GM12891 (cell line): Measurements from ENCODE around the gene ADAMTS20.

ENCODE experiments used
- PAX5 ChIP-seq: IDR thresholded peaks from 2 replicates; pipeline ENCODE4 v1.6.1; 2011; ENCODE audit warnings: low read length, moderate library complexity, mild to moderate bottlenecking; ENCODE audit not compliant: insufficient read depth, severe bottlenecking
- POLR2A ChIP-seq: IDR thresholded peaks from 2 replicates; pipeline ENCODE4 v1.6.1; 2011; ENCODE audit warnings: low read depth, low read length, control low read depth
- POLR2AphosphoS5 ChIP-seq: IDR thresholded peaks from 2 replicates; pipeline ENCODE4 v1.6.1; 2011; ENCODE audit warnings: low read depth, low read length, control low read depth
- POU2F2 ChIP-seq: IDR thresholded peaks from 2 replicates; pipeline ENCODE4 v1.6.1; 2011; ENCODE audit warnings: low read depth, mild to moderate bottlenecking, control low read depth, low read length, moderate library complexity
- SPI1 ChIP-seq: IDR thresholded peaks from 2 replicates; pipeline ENCODE4 v1.6.1; 2011; ENCODE audit warnings: low read depth, low read length, control low read depth
- TAF1 ChIP-seq: IDR thresholded peaks from 2 replicates; pipeline ENCODE4 v1.6.1; 2011; ENCODE audit warnings: low read depth, low read length, control low read depth

DNA sequence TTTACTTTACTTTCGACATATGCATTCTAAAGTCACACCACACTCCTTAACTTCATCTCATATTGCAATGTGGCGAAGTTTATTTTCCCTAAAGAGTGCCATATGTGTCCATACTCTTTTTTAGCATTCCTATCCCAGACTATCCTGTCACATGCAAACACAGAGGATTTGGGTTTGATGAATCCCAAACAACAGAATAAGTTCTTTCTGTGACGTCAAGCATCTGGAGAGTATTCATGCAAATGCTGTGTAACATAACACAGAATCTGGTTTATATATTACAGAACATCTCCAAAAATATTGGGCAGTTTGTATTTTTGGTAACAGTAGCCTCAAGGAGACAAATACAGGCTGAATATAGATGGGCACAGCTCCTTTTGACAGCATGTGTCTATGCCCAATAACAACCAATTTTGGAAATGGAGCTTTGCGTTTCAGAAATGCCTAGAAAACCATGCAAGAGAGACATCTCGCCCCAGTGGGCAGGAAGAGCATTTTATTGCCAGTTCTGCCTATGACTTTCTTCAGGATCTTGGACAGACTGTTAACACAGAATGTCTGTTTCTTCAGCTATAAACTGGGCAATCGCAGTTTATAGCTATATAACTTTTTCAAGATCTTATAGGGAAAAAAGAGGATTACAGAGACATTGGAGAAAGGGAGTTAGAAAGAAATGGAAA, 190.8 kb downstream of the ADAMTS20 start:
- TF ChIP-seq POLR2A (no peak), POLR2AphosphoS5 (no peak), TAF1 (no peak), PAX5 (no peak), POU2F2 (no peak), SPI1 (no peak)
